ENCODE data around the gene TUBGCP6. TPM values are rescaled to one million over a fixed set of nuclear protein-coding genes. Genes with fewer than 3 reads are reported as not detected.

The TUBGCP6 gene
- total RNA-seq, 1 donor from 2014 or later, result 49.6 TPM

DNA sequence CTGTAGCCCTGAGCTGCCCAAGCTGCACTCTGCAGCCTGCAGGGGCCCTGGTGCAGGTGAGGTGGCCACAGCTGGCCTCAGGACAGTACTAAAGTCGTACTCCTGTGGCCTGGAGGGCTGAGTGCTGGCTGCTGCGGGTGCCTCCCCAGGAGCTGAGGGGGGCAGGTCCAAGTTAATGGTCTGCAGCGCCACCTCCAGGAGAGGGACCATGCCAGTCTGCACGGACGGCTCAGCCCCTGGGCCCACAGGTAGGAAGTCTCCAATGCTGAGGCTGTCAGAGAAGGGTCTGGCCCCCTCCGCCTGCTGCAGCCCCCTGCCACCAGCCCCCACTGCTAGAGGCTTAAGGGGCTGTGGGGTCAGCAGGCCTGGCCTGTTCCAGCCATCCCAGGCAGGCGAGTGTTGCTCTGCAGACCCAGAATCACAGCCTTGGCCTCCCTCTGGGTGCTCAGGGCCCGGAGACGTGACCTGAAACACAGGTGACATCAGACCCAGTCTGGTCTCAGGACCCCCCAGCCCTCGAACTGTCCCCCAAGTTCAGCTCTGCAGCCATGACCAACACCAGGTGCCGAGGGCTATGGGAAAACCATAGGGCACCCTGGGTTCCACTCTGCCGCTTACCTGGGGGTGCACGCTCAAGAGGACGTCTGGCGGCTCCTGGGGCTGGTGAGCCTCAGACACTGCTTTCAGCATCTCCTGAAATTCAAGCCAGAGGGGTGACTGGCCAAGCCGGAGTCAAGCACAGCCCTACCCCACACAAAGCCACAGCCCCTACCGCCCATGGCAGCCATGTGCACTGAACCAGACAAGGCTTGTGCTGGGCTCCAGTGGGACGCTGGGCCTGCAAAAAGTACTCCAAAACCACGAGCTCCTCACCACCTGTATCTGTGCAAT, 23.2 kb downstream of the TUBGCP6 start:
- Mint-ChIP-seq H3K4me1 (ENCODE audit: low read depth) (no peaks in the 10 kb centered on the region), H3K36me3 (ENCODE audit: low read depth) (peaks cover 40% of the 10 kb centered on the region), H3K27me3 (ENCODE audit: low read depth) (no peaks in the 10 kb centered on the region), H3K27ac (no peak overlapping the region), H3K9me3 (no peaks in the 10 kb centered on the region), H3K4me3 (ENCODE audit: low read depth) (no peak overlapping the region)
- DNase-seq (ENCODE audit: low spot score), result no peak
- intact Hi-C loops (cut with micrococcal nuclease), result no loop called here

DNA sequence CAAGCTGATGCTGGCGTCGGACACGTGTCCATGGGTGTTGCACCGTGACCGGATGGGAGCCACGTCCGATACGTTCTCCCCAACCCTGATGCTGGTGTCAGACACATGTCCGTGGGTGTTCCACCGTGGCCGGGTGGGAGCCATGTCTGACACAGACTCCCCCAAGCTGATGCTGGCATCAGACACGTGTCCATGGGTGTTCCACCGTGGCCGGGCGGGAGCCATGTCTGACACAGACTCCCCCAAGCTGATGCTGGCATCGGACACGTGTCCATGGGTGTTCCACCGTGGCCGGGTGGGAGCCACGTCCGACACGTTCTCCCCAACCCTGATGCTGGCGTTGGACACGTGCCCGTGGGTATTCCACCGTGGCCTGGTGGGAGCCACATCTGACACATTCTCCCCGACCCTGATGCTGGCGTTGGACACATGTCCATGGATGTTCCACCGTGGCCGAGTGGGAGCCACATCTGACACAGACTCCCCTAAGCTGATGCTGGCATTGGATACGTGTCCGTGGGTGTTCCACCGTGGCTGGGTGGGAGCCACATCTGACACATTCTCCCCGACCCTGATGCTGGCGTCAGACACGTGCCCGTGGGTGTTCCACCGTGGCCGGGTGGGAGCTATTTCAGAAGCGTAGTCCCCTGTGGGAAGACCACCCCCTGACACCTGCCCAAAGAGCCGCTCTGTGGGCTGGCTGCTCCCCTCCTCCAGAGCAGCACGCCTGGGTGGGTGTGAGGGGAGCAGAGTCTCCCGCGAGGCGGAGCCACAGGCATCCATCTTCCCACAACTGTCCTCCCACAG, 24.0 kb downstream of the TUBGCP6 start:
- DNase-seq (ENCODE audit: low spot score), result no peak
- intact Hi-C loops (cut with micrococcal nuclease), result no loop called here
- Mint-ChIP-seq H3K27ac (no peak overlapping the region), H3K4me3 (ENCODE audit: low read depth) (no peak overlapping the region), H3K36me3 (ENCODE audit: low read depth) (peaks cover 41% of the 10 kb centered on the region), H3K4me1 (ENCODE audit: low read depth) (no peaks in the 10 kb centered on the region), H3K27me3 (ENCODE audit: low read depth) (no peaks in the 10 kb centered on the region), H3K9me3 (no peaks in the 10 kb centered on the region)

- no peaks in the 10 kb centered on the region for H3K9me3 Mint-ChIP-seq
- no peak overlapping the region for H3K27ac Mint-ChIP-seq
- peaks cover 44% of the 10 kb centered on the region for H3K36me3 Mint-ChIP-seq (ENCODE audit: low read depth)
- no peak for DNase-seq (ENCODE audit: low spot score)
- H3K4me1 Mint-ChIP-seq (ENCODE audit: low read depth), result no peaks in the 10 kb centered on the region
- intact Hi-C loops (cut with micrococcal nuclease), result no loop called here
- H3K4me3 Mint-ChIP-seq (ENCODE audit: low read depth), result no peak overlapping the region
- no peaks in the 10 kb centered on the region for H3K27me3 Mint-ChIP-seq (ENCODE audit: low read depth)
Measured at GRCh38 chr22:50219800-50220602, 24.8 kb downstream of the TUBGCP6 start.

DNA sequence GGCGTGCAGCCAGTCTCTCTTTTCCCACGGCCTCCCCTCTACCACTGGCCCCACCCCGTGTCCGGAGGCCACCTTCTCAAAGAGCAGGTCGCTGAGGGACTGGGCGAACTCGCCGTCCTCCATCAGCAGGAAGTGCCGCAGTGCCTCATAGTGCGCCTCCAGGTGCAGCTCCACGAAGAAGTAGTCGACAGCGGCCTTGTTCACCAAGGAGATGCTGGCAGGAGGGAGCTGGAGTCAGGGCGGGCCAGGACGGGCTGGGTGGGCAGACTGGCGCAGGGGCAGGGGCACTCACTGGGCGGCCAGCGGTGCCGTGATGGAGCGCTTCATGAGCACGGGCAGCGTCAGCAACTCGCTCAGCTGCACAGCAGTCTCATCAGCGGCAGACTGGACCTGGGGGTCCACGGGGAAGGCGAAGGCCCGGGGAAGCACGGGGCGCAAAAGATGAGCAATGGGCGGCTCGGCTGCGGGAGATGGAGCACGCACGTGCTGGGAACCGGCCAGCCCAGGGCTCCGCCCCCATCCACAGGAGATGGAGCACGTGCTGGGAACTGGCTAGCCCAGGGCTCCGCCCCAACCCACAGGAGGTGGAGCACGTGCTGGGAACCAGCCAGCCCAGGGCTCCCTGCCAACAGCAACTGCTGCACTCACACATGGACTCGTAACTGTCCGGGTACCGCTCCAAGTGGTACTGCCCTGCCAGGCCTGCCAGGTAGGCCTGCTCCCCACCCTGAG, 25.7 kb downstream of the TUBGCP6 start:
- Mint-ChIP-seq H3K27ac (no peak overlapping the region), H3K9me3 (no peaks in the 10 kb centered on the region), H3K4me3 (ENCODE audit: low read depth) (no peak overlapping the region), H3K4me1 (ENCODE audit: low read depth) (no peaks in the 10 kb centered on the region), H3K36me3 (ENCODE audit: low read depth) (peaks cover 45% of the 10 kb centered on the region), H3K27me3 (ENCODE audit: low read depth) (no peaks in the 10 kb centered on the region)
- intact Hi-C loops (cut with micrococcal nuclease), result no loop called here
- no peak for DNase-seq (ENCODE audit: low spot score)

DNA sequence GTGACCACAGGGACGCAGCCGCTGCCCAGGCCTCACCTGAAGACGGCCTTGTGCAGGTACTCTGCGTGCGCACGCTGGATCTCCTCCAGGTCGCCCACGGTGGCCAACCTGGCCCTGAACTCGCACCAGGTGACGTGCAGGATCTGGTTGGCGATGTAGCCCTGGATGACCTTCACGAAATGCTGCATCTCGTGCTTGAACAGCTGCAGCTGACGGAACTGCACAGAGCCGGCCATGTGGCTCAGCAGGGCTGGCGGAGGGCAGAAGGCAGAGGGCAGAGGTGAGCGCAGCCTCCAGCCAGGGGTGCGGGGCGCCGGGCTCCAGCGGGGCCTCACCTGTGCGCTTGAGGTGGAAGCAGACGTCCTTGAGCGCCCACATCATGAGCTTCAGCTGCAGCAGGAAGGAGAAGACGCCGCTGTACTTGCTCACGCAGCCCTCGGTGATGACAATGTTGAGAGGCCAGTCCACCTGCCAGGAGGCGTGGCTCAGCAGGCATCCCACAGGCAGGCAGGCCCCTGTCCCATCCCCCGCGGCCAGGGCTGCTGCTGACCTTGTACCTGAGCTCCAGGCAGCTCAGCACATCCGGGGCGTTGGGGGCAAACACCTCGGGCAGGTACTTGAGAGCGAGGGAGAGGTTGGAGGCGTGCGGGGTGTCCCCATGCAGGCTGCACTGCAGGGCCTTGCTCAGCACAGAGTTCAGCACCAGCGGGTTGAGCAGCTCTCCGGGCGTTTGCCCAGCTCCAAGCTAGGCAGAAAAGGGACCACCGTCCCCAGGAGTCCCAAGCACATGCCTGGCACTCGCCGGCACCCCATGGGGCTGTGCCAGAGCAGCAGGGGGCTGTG, 26.4 kb downstream of the TUBGCP6 start:
- Mint-ChIP-seq H3K4me3 (ENCODE audit: low read depth) (no peak overlapping the region), H3K27ac (no peak overlapping the region), H3K27me3 (ENCODE audit: low read depth) (no peaks in the 10 kb centered on the region), H3K9me3 (no peaks in the 10 kb centered on the region), H3K36me3 (ENCODE audit: low read depth) (peaks cover 46% of the 10 kb centered on the region), H3K4me1 (ENCODE audit: low read depth) (no peaks in the 10 kb centered on the region)
- DNase-seq (ENCODE audit: low spot score), result no peak
- intact Hi-C loops (cut with micrococcal nuclease), result no loop called here

DNA sequence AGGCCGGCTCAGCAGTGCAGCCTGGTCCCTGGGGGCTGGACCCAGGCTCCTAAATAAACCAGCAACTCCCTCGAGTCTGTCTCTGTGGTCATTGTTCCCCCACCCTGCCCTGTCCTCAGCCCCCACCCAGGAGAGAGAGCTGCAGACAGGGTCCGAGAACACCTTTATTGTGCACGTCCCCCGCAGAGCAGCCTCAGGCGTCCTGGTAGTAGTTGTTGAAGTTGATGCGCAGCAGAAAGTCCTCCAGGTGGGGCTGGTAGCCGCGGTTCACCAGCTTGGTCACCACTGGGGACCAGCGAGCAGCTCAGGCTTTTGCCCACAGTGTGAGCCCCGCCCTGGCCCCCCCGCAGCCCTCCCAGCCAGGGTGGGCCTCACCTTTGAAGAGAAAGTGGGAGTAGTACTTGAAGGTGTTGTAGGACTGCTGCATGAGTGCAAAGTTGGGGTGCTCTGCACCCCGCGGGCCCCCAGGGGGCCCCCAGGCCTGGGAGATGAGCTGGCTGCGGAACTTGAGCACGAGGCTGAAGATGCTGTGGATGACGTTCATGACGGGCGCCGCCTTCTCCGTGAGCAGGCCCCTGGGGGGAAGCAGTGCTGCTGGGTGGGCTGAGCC, 27.2 kb downstream of the TUBGCP6 start:
- Mint-ChIP-seq H3K9me3 (no peaks in the 10 kb centered on the region), H3K27me3 (ENCODE audit: low read depth) (no peaks in the 10 kb centered on the region), H3K4me1 (ENCODE audit: low read depth) (no peaks in the 10 kb centered on the region), H3K27ac (no peak overlapping the region), H3K4me3 (ENCODE audit: low read depth) (no peak overlapping the region), H3K36me3 (ENCODE audit: low read depth) (peaks cover 46% of the 10 kb centered on the region)
- no peak for DNase-seq (ENCODE audit: low spot score)
- intact Hi-C loops (cut with micrococcal nuclease), result no loop called here

- Mint-ChIP-seq H3K36me3 (ENCODE audit: low read depth) (peaks cover 48% of the 10 kb centered on the region), H3K27ac (no peak overlapping the region), H3K9me3 (no peaks in the 10 kb centered on the region), H3K4me3 (ENCODE audit: low read depth) (no peak overlapping the region), H3K27me3 (ENCODE audit: low read depth) (no peaks in the 10 kb centered on the region), H3K4me1 (ENCODE audit: low read depth) (no peaks in the 10 kb centered on the region)
- DNase-seq (ENCODE audit: low spot score), result no peak
- intact Hi-C loops (cut with micrococcal nuclease), result no loop called here
Measured at GRCh38 chr22:50216684-50217520, 27.9 kb downstream of the TUBGCP6 start.

GRCh38 chr22:50216055-50216683, 28.7 kb downstream of the TUBGCP6 start:
- Mint-ChIP-seq H3K4me3 (ENCODE audit: low read depth) (no peak overlapping the region), H3K27ac (no peak overlapping the region), H3K4me1 (ENCODE audit: low read depth) (no peaks in the 10 kb centered on the region), H3K36me3 (ENCODE audit: low read depth) (peaks cover 50% of the 10 kb centered on the region), H3K9me3 (no peaks in the 10 kb centered on the region), H3K27me3 (ENCODE audit: low read depth) (no peaks in the 10 kb centered on the region)
- intact Hi-C loops (cut with micrococcal nuclease), result no loop called here
- no peak for DNase-seq (ENCODE audit: low spot score)

- Mint-ChIP-seq H3K27ac (no peak overlapping the region), H3K4me3 (ENCODE audit: low read depth) (no peak overlapping the region), H3K27me3 (ENCODE audit: low read depth) (no peaks in the 10 kb centered on the region), H3K36me3 (ENCODE audit: low read depth) (peaks cover 48% of the 10 kb centered on the region), H3K4me1 (ENCODE audit: low read depth) (no peaks in the 10 kb centered on the region), H3K9me3 (no peaks in the 10 kb centered on the region)
- intact Hi-C loops (cut with micrococcal nuclease), result no loop called here
- no peak for DNase-seq (ENCODE audit: low spot score)
Measured at GRCh38 chr22:50215297-50216054, 29.3 kb downstream of the TUBGCP6 start.

DNA sequence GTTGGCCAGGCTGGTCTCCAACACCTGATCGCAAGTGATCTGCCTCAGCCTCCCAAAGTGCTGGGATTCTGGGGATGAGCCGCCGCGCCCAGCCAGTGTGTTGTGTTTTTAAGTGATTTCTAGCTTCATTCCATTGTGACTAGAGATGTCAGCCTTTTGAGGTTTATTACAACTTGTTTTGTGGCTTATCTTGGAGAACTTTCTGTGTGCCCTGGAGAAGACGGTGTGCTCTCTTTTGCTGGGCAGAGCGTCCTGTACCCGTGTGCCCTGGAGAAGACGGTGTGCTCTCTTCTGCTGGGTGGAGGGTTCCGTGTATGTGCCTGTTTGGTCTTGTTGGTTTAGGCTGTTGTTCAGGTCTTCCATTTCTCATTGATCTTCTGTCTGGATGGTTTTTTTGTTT, 31.6 kb downstream of the TUBGCP6 start:
- Mint-ChIP-seq H3K27ac (no peak overlapping the region), H3K36me3 (ENCODE audit: low read depth) (peaks cover 50% of the 10 kb centered on the region), H3K4me3 (ENCODE audit: low read depth) (no peak overlapping the region), H3K27me3 (ENCODE audit: low read depth) (no peaks in the 10 kb centered on the region), H3K9me3 (no peaks in the 10 kb centered on the region), H3K4me1 (ENCODE audit: low read depth) (no peaks in the 10 kb centered on the region)
- DNase-seq (ENCODE audit: low spot score), result no peak
- intact Hi-C loops (cut with micrococcal nuclease), result no loop called here
